Panc1 (cell line): ENCODE results near the gene PITX1. TPM values are rescaled to one million over a fixed set of nuclear protein-coding genes. Genes with fewer than 3 reads are reported as not detected.

Experiments
- ATAC-seq: fragments of 200-7000 bp; cut with Tn5 transposase; 2 replicates; pipeline ENCODE4 v1.9.1; 2020; ENCODE audit warnings: mild to moderate bottlenecking, moderate library complexity
- BruUV-seq: library from RNA; stranded (reverse); fragments of 400-500 nt; replicated peaks from 2 replicates; lab custom pipeline; 2021; lab: Mats Ljungman, UMichigan
- CTCF ChIA-PET: fragments of 300-600 bp; sonication (Branson Sonifier 250); formaldehyde crosslinking; loops from one replicate; lab custom pipeline; 2022; ENCODE audit warnings: antibody characterized with exemption; lab: Charles Lee
- POLR2A ChIA-PET: fragments of 300-600 bp; sonication (Branson Sonifier 250); formaldehyde crosslinking; loops from one replicate; lab custom pipeline; 2022; ENCODE audit warnings: antibody characterized with exemption; lab: Charles Lee
- DNase-seq: peaks from one replicate; pipeline ENCODE4 v3.0.0-alpha.2; 2010; ENCODE audit warnings: low read depth, low spot score
- H3K27ac ChIP-seq: 2 replicates; pipeline ENCODE4 v1.5.1; 2011; ENCODE audit warnings: mild to moderate bottlenecking, low read length, inconsistent platforms
- H3K27me3 ChIP-seq: fragments of 200-500 bp; sonication (Bioruptor generic); 2 replicates; pipeline ENCODE4 v1.6.0; 2014; ENCODE audit warnings: low read length, inconsistent platforms; ENCODE audit not compliant: control insufficient read depth, insufficient read depth
- H3K36me3 ChIP-seq: fragments of 200-500 bp; sonication (Bioruptor generic); 2 replicates; pipeline ENCODE4 v1.5.1; 2014; ENCODE audit warnings: inconsistent platforms, mild to moderate bottlenecking, low read length, moderate library complexity; ENCODE audit not compliant: control insufficient read depth, insufficient read depth
- H3K4me1 ChIP-seq: 2 replicates; pipeline ENCODE4 v1.5.1; 2011; ENCODE audit warnings: inconsistent platforms, mild to moderate bottlenecking, low read length, moderate library complexity; ENCODE audit not compliant: control insufficient read depth, insufficient read depth
- H3K4me3 ChIP-seq, 2 experiments: 2 replicates each; pipeline ENCODE4 v1.5.1; 2011 to 2012; ENCODE audit warnings: low read depth in 2 of 2, low read length in 2 of 2, mild to moderate bottlenecking in 2 of 2, inconsistent platforms in 1 of 2, moderate library complexity in 1 of 2
- H3K9me3 ChIP-seq: fragments of 200-500 bp; sonication (Bioruptor generic); 2 replicates; pipeline ENCODE4 v1.5.1; 2014; ENCODE audit warnings: low read depth, mild to moderate bottlenecking, inconsistent platforms, low read length, moderate library complexity; ENCODE audit not compliant: control insufficient read depth, insufficient read depth
- POLR2AphosphoS5 ChIP-seq: IDR thresholded peaks from 2 replicates; pipeline ENCODE4 v1.6.1; 2012; ENCODE audit warnings: mild to moderate bottlenecking, low read depth, low read length, moderate library complexity
- SIN3A ChIP-seq: IDR thresholded peaks from 2 replicates; pipeline ENCODE4 v1.6.1; 2012; ENCODE audit warnings: low read depth, mild to moderate bottlenecking, low read length, moderate library complexity, borderline replicate concordance; ENCODE audit not compliant: insufficient read depth
- TCF7L2 ChIP-seq: IDR thresholded peaks from 2 replicates; pipeline ENCODE4 v1.6.1; 2011; ENCODE audit warnings: mild to moderate bottlenecking, low read depth, low read length, inconsistent platforms
- in situ Hi-C: cut with HindIII; loops from 2 replicates; pipeline ENCODE4 v1.10.0; 2016; ENCODE audit warnings: low sequenced_read_pairs, low pct_unique_long_range_greater_than_20kb
- intact Hi-C: fragments of 100-400 bp; cut with micrococcal nuclease; formaldehyde crosslinking; loops from one replicate; pipeline ENCODE4 v1.10.0; 2022; ENCODE audit not compliant: unreplicated experiment
- total RNA-seq: library from RNA; stranded (reverse); gene quantifications from one replicate; pipeline ENCODE4 v1.2.1, GENCODE V29; 2021; ENCODE audit not compliant: unreplicated experiment
- TF ChIP-seq, protein P1 (sequence below): fragments of 450-650 bp; IDR thresholded peaks from 2 replicates; pipeline ENCODE4 v1.5.1; 2017; ENCODE audit warnings: mild to moderate bottlenecking
- TF ChIP-seq, protein P2 (sequence below), 2 experiments: IDR thresholded peaks; 2 replicates each; pipeline ENCODE4 v1.6.1; 2011 to 2012; ENCODE audit warnings: low read depth in 2 of 2, control low read depth in 1 of 2, low read length in 1 of 2, mild to moderate bottlenecking in 1 of 2, moderate library complexity in 1 of 2; ENCODE audit not compliant: insufficient read depth in 1 of 2

PITX1 gene
- total RNA-seq, 1 experiment from 2014 or later, result 41.5 TPM

DNA sequence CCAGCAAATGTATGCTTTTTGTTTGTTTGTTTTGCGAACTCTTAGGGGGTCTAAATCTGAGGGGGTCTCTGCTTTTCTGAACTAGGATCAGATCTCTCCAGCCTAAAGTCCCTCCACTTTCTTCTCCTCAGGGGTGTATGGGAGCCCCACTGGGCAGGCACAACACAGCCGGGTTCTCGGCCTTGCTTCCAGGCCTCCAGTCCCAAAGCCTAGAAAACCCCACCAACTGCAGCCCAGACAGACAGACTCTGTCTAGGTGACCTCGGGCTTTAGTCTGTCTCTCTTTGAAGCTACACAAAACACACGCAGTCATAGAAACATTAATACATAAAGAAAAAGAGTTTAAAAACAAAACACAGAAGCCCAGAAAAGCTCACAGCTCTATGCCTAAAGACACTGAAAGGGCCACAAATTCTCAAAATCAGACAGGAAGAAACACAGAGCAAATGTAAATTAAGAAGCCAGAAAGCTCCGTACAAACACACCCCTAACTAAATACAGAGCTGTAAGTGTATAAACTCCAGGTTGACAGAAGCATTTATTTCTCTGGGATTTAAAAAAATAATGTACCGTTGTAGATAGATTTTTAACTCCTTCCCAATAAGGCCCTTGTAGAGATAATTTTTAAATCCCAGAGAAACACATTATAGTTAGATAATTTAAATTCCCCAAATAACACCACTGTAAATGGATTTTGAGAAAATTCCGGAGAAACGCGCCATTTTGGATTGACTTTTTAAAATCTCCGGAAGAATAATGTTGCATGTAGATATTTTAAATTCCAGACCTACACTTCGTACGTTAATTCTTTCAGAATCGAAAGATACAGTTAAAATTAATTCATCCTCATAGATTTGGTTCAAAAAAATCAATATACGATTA is 2.0 kb downstream of the PITX1 start:
- TSS peak; percentile 75 for BruUV-seq
- peak overlapping the region; percentile 92 for H3K27ac ChIP-seq
- CTCF ChIA-PET, result interaction anchor here (0.7 kb wide), 1 partner anchor 172 kb away, joined by 4 read pairs; no protein-coding TSS in a partner anchor
- no peaks in the 10 kb centered on the region for H3K27me3 ChIP-seq
- ATAC-seq, result 0 out of 2 replicates have a peak, but pooled peaks have one; percentile 15
- peaks cover 24% of the 10 kb centered on the region for H3K4me1 ChIP-seq
- in situ Hi-C loops (no loop called here), intact Hi-C loops (loop anchor here (5.0 kb wide), 1 partner anchor 160 kb away; no protein-coding TSS in a partner anchor)
- TF ChIP-seq, protein P1, sequence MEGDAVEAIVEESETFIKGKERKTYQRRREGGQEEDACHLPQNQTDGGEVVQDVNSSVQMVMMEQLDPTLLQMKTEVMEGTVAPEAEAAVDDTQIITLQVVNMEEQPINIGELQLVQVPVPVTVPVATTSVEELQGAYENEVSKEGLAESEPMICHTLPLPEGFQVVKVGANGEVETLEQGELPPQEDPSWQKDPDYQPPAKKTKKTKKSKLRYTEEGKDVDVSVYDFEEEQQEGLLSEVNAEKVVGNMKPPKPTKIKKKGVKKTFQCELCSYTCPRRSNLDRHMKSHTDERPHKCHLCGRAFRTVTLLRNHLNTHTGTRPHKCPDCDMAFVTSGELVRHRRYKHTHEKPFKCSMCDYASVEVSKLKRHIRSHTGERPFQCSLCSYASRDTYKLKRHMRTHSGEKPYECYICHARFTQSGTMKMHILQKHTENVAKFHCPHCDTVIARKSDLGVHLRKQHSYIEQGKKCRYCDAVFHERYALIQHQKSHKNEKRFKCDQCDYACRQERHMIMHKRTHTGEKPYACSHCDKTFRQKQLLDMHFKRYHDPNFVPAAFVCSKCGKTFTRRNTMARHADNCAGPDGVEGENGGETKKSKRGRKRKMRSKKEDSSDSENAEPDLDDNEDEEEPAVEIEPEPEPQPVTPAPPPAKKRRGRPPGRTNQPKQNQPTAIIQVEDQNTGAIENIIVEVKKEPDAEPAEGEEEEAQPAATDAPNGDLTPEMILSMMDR, result no peak
- TF ChIP-seq SIN3A, result no peak
- TF ChIP-seq, protein P2, sequence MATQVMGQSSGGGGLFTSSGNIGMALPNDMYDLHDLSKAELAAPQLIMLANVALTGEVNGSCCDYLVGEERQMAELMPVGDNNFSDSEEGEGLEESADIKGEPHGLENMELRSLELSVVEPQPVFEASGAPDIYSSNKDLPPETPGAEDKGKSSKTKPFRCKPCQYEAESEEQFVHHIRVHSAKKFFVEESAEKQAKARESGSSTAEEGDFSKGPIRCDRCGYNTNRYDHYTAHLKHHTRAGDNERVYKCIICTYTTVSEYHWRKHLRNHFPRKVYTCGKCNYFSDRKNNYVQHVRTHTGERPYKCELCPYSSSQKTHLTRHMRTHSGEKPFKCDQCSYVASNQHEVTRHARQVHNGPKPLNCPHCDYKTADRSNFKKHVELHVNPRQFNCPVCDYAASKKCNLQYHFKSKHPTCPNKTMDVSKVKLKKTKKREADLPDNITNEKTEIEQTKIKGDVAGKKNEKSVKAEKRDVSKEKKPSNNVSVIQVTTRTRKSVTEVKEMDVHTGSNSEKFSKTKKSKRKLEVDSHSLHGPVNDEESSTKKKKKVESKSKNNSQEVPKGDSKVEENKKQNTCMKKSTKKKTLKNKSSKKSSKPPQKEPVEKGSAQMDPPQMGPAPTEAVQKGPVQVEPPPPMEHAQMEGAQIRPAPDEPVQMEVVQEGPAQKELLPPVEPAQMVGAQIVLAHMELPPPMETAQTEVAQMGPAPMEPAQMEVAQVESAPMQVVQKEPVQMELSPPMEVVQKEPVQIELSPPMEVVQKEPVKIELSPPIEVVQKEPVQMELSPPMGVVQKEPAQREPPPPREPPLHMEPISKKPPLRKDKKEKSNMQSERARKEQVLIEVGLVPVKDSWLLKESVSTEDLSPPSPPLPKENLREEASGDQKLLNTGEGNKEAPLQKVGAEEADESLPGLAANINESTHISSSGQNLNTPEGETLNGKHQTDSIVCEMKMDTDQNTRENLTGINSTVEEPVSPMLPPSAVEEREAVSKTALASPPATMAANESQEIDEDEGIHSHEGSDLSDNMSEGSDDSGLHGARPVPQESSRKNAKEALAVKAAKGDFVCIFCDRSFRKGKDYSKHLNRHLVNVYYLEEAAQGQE (IDR thresholded peaks at IDR 0.05; ENCODE audit: insufficient read depth in 1 of 2, low read depth in 2 of 2, low read length in 1 of 2), result no peak
- H3K36me3 ChIP-seq, result peaks cover 4% of the 10 kb centered on the region; the same call in 1 of the 2 replicates
- no peaks in the 10 kb centered on the region for H3K9me3 ChIP-seq
- no peak for DNase-seq
- POLR2A ChIA-PET, result interaction anchor here (0.6 kb wide), 1 partner anchor 93 kb away, joined by 3 read pairs; no protein-coding TSS in a partner anchor
- peak overlapping the region; percentile 76 to 96 for H3K4me3 ChIP-seq

DNA sequence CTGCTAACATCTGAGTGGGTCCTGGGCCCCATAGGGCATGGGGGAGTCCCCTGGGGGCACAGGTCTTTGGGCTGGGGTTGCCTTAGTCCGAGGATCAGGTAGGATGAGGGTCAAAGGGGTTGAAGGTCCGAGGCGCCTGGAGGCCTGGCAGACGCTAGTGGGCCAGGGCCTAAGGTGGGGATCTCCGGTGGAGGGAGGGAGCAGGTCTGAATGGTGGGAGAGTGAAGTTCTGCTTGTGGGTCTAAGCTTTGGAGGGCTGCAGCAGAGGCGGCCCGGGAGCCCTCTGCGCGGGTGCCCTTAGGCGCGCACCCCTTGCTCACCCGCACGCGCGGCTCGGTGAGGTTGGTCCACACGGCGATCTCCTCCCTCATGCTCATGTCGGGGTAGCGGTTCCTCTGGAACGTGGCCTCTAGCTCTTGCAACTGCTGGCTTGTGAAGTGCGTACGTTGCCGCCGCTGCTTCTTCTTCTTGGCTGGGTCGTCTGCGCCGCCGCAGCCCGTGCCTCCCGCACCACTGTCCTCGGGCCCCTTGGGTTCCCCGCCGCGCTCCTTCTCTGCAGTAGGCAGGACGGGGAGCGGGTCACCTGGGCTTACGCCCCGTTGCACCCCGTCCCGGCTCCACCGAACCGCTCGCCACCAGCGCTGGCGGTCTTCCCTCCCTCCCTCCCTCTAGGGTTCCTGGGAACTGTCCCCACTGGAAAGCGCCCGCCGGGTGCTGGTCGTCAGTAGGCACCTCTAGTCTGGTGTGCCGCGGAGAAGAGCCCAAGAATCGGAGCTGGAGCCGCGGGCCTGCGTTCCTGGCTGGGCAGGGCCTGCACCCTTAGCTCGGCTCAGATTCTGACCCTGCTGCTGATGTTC is 2.8 kb downstream of the PITX1 start:
- ChIA-PET POLR2A (interaction anchor here (0.5 to 0.6 kb wide), 3 partner anchors 10 to 150 kb away, joined by 3 read pairs; no protein-coding TSS in a partner anchor), CTCF (interaction anchor here (0.7 kb wide), 1 partner anchor 173 kb away, joined by 4 read pairs; no protein-coding TSS in a partner anchor)
- ATAC-seq (peak; percentile 40), DNase-seq (no peak)
- H3K4me1 ChIP-seq, result peaks cover 25% of the 10 kb centered on the region
- peaks cover 4% of the 10 kb centered on the region; the same call in 1 of the 2 replicates for H3K36me3 ChIP-seq
- intact Hi-C loops (loop anchor here (5.0 kb wide), 1 partner anchor 161 kb away; no protein-coding TSS in a partner anchor), in situ Hi-C loops (no loop called here)
- H3K27me3 ChIP-seq, result no peaks in the 10 kb centered on the region
- BruUV-seq, result no TSS peak
- H3K27ac ChIP-seq, result peak overlapping the region; percentile 92
- TF ChIP-seq SIN3A, result no peak
- TF ChIP-seq, protein P1, result no peak
- TF ChIP-seq, protein P2 (IDR thresholded peaks at IDR 0.05; ENCODE audit: insufficient read depth in 1 of 2, low read depth in 2 of 2, low read length in 1 of 2), result no peak
- TF ChIP-seq POLR2AphosphoS5, result no peak
- TF ChIP-seq TCF7L2, result no peak
- H3K9me3 ChIP-seq, result no peaks in the 10 kb centered on the region
- peak overlapping the region; percentile 76 to 96 for H3K4me3 ChIP-seq
